Nucleus accumbens (tissue), 56 donors: ENCODE measurements around the gene HNRNPUL1.
"Not testable (repeated sequence)": the region's sequence is repeated elsewhere in the genome, so short reads cannot be mapped to it uniquely, and the experiment has no call there.

ENCODE experiments used
- DNase-seq, 56 donors: peaks; one replicate each; lab custom pipeline; 2025; lab: John Stamatoyannopoulos, UW

HNRNPUL1 gene

GRCh38 chr19:41263850-41264580 is at the start of gene HNRNPUL1:
Gene HNRNPUL1, plus strand, starts transcription at chr19:41264372. Its CDS starts 132 bp downstream, at chr19:41264504.
- peak; percentile 94 to 100 (median 99) for DNase-seq

DNA sequence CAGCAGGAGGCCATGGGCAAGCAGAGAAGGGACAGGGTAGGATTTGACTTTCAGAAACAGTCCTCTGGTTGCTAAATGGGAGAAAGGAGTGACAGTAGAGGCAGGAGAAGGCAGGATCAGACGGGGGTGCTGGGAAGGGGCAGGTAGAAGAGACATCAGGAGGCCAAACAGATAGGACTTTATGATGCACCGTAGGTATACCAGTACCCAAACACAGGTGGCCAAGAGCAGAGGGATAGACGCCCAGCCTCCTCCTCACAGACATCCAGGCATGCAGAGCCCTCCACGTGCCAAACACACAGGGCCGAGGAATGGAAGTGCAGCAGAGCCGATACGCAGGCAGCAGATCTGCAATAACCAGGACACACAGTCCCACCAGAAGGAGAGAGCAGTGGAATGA is 46.4 kb upstream of the HNRNPUL1 start:
- no peak for DNase-seq

GRCh38 chr19:41218249-41218614 is 45.9 kb upstream of the HNRNPUL1 start:
- DNase-seq = no peak

DNA sequence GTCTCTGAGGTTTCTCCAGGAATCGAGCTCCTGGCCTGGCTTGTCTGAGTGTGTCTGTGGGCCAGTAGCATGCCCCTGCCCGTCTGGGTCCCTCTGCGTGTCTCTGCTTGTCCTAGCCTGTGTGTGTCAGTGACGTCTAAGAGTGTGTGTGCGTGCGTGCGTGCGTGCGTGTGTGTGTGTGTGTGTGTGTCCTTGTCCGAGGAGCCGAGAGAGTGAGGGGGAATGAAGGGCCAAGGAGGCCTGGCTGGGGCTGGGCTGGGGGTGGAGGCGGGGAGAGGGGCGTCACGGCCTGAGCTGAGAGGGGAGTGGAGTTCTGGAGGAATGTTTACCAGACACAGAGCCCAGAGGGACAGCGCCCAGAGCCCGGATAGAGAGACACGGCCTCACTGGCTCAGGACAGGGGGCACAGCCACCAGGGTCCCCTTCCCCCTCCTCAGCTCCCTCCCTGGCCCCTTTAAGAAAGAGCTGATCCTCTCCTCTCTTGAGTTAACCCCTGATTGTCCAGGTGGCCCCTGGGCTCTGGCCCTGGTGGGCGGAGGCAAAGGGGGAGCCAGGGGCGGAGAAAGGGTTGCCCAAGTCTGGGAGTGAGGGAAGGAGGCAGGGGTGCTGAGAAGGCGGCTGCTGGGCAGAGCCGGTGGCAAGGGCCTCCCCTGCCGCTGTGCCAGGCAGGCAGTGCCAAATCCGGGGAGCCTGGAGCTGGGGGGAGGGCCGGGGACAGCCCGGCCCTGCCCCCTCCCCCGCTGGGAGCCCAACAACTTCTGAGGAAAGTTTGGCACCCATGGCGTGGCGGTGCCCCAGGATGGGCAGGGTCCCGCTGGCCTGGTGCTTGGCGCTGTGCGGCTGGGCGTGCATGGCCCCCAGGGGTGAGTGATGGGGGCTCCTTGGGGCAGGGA is 45.3 kb upstream of the HNRNPUL1 start, which contains the start of gene AXL:
Gene AXL (plus strand): TSS at position 609 of the 893 bp plus-strand sequence. CDS start 170 bp downstream, at position 779.
- peak in 50 of 56 donors; percentile 9 to 86 (median 53) for DNase-seq

- peak in 1 of 56 donors; percentile 12 for DNase-seq
Observed at GRCh38 chr19:41219924-41220567, 44.1 kb upstream of the HNRNPUL1 start.

DNA sequence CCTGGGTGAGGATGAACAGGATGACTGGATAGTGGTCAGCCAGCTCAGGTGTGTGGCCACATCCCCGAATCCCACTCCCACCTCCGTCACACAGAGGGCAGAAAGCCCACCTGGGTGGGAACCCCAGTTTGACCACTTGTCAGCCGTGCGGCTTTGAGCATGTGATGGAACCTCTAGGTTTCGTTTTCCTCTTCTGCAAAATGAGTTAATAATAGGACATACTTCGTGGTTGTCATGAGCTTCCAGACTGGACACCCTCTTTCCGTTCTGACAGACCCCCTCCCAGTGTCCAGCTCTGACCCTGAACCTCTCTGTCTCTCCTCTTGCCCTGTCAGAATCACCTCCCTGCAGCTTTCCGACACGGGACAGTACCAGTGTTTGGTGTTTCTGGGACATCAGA is 43.4 kb upstream of the HNRNPUL1 start:
- no peak for DNase-seq

- DNase-seq = no peak
Observed at GRCh38 chr19:41221514-41222205, 42.5 kb upstream of the HNRNPUL1 start.

DNA sequence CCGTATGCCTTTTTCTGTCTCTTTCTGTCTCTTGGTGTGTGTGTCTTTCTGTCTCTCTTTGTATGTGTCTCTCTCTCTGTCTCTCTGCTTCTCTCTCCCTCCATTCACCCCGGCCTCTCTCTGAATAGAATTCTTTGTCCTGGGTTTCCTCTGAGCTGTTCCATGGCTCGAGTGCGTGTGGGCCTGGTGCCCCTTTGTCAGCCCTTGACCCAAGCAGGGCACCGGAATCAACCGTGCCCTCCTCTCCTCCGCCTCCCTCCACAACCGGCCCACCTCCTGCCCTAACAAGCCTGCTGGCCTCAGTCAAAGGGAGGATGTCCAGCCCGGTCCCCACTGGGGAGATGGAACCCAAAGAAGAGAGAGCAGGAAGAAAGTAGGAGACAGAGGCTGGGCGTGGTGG is 41.9 kb upstream of the HNRNPUL1 start:
- DNase-seq = peak in 1 of 56 donors; percentile 8

DNA sequence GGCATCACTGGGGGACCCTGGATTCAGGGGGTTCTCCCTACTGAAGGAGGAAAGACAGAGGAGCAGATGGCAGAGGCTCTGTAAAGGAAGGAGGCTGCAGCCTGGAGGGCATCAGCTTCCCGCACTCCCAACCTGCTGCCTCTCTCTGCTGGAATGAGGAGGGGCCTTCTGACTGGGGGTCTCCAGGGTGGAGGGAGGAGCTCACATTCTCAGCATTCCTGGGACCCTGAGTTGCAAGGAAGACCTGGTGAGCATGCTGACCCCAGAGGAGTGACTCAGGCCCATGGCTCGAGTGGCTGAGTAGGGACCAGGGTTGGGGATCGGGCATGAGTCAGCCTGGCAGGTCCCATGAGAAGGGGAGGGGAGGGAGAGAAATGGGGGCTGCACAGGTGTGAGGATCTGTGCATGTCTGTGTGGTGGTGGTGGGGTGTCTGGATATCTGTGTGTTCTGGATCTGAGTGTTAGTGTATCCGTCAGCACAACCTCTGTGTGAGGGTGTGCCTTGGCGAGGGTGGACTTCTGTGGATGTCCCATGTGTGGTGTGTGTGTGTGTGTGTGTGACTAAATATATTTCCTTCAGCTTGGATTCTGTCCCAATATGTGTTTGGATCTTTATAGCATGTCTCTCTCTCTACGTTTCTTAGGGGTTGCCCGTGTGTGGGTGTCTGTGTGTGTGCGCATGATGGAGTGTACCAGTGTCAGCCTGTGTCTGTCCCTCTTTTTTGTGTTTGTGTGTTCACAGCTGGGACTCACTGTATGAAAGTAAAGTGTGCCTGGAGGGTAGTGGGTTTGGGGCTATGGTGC is 40.5 kb upstream of the HNRNPUL1 start:
- DNase-seq = peak in 2 of 56 donors; percentile 6 to 18

DNA sequence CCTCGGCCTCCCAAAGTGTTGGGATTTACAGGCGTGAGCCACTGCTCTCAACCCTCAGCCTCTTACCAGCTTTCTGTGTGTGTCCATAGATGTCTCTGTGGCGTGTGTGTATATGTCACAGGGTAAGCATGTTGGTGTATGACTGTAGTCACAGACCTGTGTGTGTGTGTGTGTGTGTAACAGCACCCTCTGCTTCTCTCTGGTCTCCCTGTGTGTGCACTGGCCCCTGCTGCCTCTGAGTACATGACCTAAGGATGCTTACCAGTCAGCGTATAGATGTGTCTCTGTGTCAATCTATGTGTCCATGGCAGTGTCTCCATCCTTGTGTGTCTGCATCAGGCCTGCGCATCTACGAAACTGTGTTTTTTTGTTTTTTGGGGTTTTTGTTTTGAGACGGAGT is 39.5 kb upstream of the HNRNPUL1 start:
- no peak for DNase-seq

DNA sequence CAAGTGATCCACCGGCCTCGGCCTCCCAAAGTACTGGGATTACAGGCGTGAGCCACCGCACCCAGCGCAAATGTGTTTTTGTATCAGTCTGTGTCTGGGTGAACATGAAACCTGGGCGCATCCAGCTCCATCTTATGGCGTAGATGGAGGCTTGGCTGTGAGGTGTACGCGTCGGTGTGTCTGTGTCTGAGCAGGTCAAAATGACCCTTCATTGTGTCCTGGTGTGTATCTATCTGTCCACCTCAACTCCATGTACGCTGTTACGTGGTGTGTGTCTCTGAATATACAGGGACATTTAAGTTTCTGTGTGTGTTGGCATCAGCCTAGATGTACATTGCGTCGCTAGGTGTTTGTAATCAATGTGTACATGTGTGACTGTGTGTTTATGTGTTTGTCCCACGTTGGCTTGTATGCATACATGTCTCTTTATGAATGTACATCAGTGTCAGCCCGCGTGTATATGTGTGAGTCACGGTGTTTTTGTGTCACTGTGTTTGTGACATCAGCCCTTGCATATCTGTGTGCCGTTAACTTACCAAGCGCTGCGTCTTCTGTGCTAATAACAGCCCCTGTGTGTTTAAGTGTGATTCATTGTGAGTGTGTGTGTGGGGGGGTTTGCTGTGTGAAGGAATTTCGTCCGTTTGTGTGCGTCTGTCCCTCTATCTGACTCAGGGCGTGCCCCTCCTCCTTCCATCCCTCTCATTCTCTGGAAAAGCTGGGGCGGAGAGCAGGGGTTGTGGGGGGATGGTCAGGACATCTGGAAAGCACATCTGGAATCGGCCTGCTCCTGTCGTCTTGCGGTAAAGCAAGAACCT is 38.7 kb upstream of the HNRNPUL1 start:
- DNase-seq = peak in 10 of 56 donors; percentile 2 to 71 (median 28)

DNA sequence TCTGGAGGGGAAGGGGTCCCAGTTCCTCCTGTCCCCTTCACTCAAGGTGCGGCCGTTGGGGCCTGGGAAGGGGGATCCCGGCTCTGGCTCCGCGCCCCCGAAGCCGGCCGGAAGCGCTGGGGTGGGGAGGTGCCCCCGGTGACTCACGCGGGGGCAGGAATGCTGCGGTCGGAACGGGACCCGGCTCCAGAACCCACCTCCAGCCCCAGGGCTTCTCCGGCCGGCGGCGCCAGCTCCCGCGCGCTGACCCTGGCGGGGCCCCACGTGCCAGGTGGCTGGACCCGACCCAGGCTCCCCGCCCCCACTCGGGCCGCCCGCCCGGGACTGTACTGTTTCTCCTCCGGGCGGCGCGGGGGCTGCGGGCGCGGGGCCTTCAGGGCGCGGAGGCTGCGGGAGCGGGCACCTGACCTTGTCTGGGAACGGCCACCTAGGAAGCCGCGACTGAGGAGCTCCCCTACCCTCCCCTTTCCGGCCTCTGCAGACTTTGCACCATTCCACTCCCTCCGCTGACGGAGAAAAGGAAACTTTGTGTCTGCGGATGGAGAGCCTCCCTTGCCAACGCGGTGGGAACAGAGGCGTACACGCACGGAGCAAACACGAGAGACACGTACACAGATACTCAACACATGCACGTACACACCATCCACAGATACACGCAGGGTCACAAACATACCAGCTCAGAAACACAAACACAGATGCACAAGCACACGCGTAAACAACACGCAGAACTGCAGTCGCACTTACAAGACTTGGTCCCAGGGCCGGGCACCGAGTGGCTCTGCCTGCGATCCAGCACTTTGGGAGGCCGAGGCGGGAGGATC is 37.9 kb upstream of the HNRNPUL1 start:
- DNase-seq = peak in 35 of 56 donors; percentile 6 to 81 (median 34)

- DNase-seq = no peak
Observed at GRCh38 chr19:41226874-41227390, 37.2 kb upstream of the HNRNPUL1 start.

DNA sequence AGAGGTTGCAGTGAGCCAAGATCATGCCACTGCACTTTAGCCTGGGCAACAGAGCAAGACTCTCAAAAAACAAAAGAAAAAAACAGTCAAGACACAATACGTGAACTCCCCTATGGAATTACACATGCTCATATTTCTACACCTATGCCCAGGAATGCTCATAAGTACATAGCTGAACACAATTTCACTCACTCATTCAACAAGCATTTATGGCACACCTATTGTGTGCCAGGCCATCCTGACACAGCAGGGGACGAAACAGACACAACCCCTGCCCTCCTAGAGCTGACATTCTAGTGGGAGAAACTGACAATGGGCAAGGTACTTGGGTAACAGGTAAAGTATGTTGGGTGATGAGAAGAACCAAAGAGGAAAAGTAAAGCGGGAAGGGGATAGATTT is 35.7 kb upstream of the HNRNPUL1 start:
- DNase-seq = no peak

DNA sequence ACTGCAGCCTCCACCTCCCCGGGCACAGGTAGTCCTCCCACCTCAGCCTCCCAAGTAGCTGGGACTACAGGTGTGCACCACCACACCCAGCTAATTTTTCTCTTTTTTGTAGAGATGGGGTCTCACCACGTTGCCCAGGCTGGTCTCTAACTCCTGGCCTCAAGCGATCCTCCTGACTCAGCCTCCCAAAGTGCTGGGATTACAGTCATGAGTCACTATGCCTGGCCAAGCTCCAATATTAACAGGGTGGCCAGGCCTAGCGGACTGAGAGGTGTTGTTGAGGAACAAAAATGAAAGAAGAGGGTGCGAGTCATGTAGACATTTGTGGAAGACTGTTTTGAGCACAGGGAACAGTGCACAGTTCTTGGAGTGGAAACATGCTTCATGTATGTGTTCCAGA is 34.8 kb upstream of the HNRNPUL1 start:
- not testable (repeated sequence) for DNase-seq

GRCh38 chr19:41230067-41230857 is 33.9 kb upstream of the HNRNPUL1 start:
- DNase-seq = no peak

DNA sequence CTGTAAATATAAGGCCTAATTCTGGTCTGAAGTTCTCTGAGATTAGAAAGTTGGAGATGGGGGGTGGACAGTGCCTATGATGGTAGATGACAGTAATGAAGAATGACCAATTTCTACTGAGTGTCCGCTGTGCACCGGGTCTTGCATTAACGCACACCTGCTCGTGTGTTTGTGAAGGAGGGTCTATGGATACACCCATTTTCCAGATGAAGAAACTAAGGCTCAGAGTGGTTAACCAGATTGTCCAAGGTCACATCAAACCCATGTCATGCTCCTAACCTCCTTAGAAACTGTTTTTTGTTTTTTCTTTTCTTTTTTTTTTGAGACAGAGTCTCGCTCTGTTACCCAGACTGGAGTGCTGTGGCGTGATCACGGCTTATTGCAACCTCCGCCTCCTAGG is 31.5 kb upstream of the HNRNPUL1 start:
- DNase-seq = no peak
